OCI-LY1 (cell line): ENCODE results near the gene PDE11A.
"Not testable (repeated sequence)": the region's sequence is repeated elsewhere in the genome, so short reads cannot be mapped to it uniquely, and the experiment has no call there.

Source experiments
- H2AFZ ChIP-seq: fragments of 200-600 bp; sonication (generic), shearing (Covaris generic); 2 replicates; pipeline ENCODE4 v1.6.0; 2014; ENCODE audit warnings: antibody characterized with exemption, mild to moderate bottlenecking, low read length
- H3F3A ChIP-seq: fragments of 200-600 bp; sonication (generic), shearing (Covaris generic); 2 replicates; pipeline ENCODE4 v1.6.0; 2014; ENCODE audit warnings: mild to moderate bottlenecking, antibody characterized with exemption, low read length, moderate library complexity; ENCODE audit not compliant: insufficient read depth
- H3K27ac ChIP-seq: fragments of 200-600 bp; sonication (generic); 2 replicates; pipeline ENCODE4 v1.5.1; 2014; ENCODE audit warnings: low read length, mixed run types, mild to moderate bottlenecking, low read depth; ENCODE audit not compliant: poor library complexity, severe bottlenecking
- H3K27me3 ChIP-seq: fragments of 200-600 bp; sonication (generic); 2 replicates; pipeline ENCODE4 v1.6.0; 2014; ENCODE audit warnings: antibody characterized with exemption, mild to moderate bottlenecking, low read length, moderate library complexity; ENCODE audit not compliant: insufficient read depth
- H3K36me3 ChIP-seq: fragments of 200-600 bp; sonication (generic); 2 replicates; pipeline ENCODE4 v1.6.1; 2014; ENCODE audit warnings: mild to moderate bottlenecking, antibody characterized with exemption, low read length, moderate library complexity, mixed read lengths; ENCODE audit not compliant: insufficient read depth
- H3K4me1 ChIP-seq: fragments of 200-600 bp; sonication (generic); 2 replicates; pipeline ENCODE4 v1.5.1; 2014; ENCODE audit warnings: mild to moderate bottlenecking, low read length, moderate library complexity; ENCODE audit not compliant: insufficient read depth, severe bottlenecking
- H3K4me2 ChIP-seq: fragments of 200-600 bp; sonication (generic), shearing (Covaris generic); 2 replicates; pipeline ENCODE4 v1.6.1; 2014; ENCODE audit warnings: low read length
- H3K4me3 ChIP-seq: fragments of 200-600 bp; sonication (generic); 2 replicates; pipeline ENCODE4 v1.5.1; 2014; ENCODE audit warnings: low read length, low read depth, mild to moderate bottlenecking, mixed read lengths; ENCODE audit not compliant: poor library complexity, severe bottlenecking
- H3K79me2 ChIP-seq: fragments of 200-600 bp; shearing (Covaris generic); 2 replicates; pipeline ENCODE4 v1.6.1; 2016; ENCODE audit warnings: mixed run types, low read length, mixed read lengths; ENCODE audit not compliant: insufficient read depth
- H3K9ac ChIP-seq: fragments of 200-600 bp; sonication (generic), shearing (Covaris generic); 2 replicates; pipeline ENCODE4 v1.6.1; 2014; ENCODE audit warnings: mild to moderate bottlenecking, low read length, mixed read lengths
- H3K9me2 ChIP-seq: fragments of 200-600 bp; sonication (generic), shearing (Covaris generic); 2 replicates; pipeline ENCODE4 v1.6.1; 2014; ENCODE audit warnings: low read depth, mild to moderate bottlenecking, low read length, mixed read lengths
- H3K9me3 ChIP-seq: fragments of 200-600 bp; shearing (Covaris generic); 2 replicates; pipeline ENCODE4 v1.6.1; 2014; ENCODE audit warnings: low read length, mixed read lengths
- H4K20me1 ChIP-seq: fragments of 200-600 bp; sonication (generic), shearing (Covaris generic); 2 replicates; pipeline ENCODE4 v1.6.0; 2016; ENCODE audit warnings: mild to moderate bottlenecking, low read length; ENCODE audit not compliant: insufficient read depth
- EZH2 ChIP-seq: fragments of 200-600 bp; sonication (generic), shearing (Covaris generic); IDR thresholded peaks from 2 replicates; pipeline ENCODE4 v1.8.0; 2017; ENCODE audit warnings: borderline replicate concordance, mixed run types, mild to moderate bottlenecking, antibody characterized with exemption, low read length, moderate library complexity, mixed read lengths
- TF ChIP-seq, protein P1 (sequence below): fragments of 200-600 bp; sonication (generic), shearing (Covaris generic); IDR thresholded peaks from 2 replicates; pipeline ENCODE4 v1.5.1; 2017; ENCODE audit warnings: mild to moderate bottlenecking, antibody characterized with exemption, low read length, moderate library complexity, mixed read lengths

Gene PDE11A

DNA sequence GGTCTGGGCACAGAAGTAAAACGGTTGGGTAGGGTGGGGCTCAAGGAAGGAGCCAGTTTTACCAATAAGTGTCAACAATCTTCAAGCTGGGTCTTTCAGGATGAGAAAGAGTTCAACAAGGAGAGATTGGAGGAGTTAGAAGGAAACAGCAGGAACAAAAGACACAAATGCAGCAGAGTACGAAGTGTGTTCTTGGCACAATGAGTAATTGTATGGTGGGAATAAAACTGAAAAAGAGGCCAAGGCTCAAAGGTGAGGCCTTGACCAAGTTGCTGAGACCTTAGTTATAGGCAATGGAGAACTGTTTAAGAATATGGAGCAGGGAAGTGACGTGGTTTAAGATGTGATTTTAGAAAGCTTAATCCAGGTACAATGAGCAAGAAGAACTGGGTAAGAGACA is 230.3 kb downstream of the PDE11A start:
- Histone ChIP-seq H3K4me2 (no peak overlapping the region), H2AFZ (no peak overlapping the region), H4K20me1 (no peaks in the 10 kb centered on the region), H3K4me1 (no peaks in the 10 kb centered on the region), H3K27ac (no peak overlapping the region), H3F3A (no peaks in the 10 kb centered on the region), H3K9me3 (peaks cover 6% of the 10 kb centered on the region; the same call in 1 of the 2 replicates), H3K36me3 (no peaks in the 10 kb centered on the region), H3K9ac (no peak overlapping the region), H3K9me2 (no peaks in the 10 kb centered on the region), H3K27me3 (no peaks in the 10 kb centered on the region), H3K79me2 (no peaks in the 10 kb centered on the region), H3K4me3 (no peak overlapping the region)
- no peak for TF ChIP-seq EZH2
- TF ChIP-seq, protein P1, sequence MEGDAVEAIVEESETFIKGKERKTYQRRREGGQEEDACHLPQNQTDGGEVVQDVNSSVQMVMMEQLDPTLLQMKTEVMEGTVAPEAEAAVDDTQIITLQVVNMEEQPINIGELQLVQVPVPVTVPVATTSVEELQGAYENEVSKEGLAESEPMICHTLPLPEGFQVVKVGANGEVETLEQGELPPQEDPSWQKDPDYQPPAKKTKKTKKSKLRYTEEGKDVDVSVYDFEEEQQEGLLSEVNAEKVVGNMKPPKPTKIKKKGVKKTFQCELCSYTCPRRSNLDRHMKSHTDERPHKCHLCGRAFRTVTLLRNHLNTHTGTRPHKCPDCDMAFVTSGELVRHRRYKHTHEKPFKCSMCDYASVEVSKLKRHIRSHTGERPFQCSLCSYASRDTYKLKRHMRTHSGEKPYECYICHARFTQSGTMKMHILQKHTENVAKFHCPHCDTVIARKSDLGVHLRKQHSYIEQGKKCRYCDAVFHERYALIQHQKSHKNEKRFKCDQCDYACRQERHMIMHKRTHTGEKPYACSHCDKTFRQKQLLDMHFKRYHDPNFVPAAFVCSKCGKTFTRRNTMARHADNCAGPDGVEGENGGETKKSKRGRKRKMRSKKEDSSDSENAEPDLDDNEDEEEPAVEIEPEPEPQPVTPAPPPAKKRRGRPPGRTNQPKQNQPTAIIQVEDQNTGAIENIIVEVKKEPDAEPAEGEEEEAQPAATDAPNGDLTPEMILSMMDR, result no peak

DNA sequence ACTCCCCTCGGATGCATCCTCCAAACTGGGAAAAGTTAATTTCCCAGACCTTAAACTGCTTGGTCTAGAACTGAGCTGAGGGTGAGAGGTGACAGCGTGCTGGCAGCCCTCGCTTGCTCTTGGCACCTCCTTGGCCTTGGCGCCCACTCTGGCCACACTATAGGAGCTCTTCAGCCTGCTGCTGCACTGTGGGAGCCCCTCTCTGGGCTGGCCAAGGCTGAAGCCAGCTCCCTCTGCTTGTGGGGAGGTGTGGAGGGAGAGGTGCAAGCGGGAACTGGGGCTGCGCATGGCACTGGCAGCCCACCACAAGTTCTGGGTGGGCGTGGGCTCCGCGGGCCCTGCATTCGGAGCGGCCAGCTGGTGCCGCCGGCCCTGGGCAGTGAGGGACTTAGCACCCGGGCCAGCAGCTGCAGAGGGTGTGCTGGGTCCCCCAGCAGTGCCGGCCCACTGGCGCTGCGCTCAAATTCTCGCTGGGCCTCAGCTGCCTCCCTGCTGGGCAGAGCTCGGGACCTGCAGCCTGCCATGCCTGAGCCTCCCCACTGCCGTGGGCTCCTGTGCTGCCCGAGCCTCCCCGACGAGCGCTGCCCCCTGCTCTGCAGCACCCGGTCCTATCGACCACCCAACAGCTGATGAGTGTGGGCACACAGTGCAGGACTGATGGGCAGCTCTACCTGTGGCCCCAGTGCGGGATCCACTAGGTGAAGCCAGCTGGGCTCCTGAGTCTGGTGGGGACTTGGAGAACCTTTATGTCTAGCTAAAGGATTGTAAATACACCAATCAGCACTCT is 237.0 kb downstream of the PDE11A start:
- H2AFZ ChIP-seq, H3K9me3 ChIP-seq, H3K4me3 ChIP-seq, H3K27me3 ChIP-seq, H3F3A ChIP-seq, H3K27ac ChIP-seq, H3K9me2 ChIP-seq, H4K20me1 ChIP-seq, H3K36me3 ChIP-seq, H3K9ac ChIP-seq, H3K4me1 ChIP-seq, H3K79me2 ChIP-seq, H3K4me2 ChIP-seq: not testable (repeated sequence)

DNA sequence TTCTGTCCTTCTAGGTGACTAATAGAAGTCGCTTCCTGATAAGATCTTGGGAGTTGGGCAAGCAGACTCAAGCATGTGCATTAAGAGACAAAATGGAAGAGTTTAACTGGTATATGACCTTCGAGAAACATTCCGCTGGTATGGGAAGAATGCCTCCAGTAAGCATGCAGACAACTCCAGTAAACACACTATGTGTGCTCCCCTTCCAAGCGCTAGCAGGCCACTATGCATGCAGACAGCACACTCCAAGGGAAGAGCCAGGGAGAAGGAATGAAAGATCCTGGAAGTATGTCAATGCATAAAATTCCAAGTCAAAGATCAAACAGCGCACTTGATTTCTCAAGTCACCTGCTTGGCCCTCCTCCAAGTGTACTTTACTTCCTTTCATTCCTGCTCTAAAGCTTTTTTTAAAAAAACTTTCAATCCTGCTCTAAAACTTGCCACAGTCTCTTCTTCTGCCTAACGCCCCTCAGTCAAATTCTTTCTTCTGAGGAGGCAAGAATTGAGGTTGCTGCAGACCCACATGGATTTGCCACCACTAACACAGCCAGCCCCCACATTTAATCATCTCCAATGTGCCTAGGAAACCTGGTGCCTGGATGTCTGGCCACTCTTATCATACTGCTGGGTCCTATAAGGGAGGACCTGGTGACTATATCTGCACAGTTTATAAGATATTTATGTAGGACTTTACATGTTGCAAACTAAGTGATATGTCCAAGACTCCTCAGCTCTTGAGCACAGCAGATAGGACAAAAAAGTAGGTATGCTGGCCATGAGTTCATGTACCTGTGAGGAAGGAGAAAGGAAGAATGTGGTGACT is 239.8 kb downstream of the PDE11A start:
- H3K9me3 ChIP-seq, result peaks cover 3% of the 10 kb centered on the region; the same call in 1 of the 2 replicates
- no peak overlapping the region for H3K4me3 ChIP-seq
- H3K4me2 ChIP-seq, result no peak overlapping the region
- no peaks in the 10 kb centered on the region for H3K36me3 ChIP-seq
- H3K9ac ChIP-seq, result no peak overlapping the region
- no peaks in the 10 kb centered on the region for H3F3A ChIP-seq
- H3K27ac ChIP-seq, result no peak overlapping the region
- no peaks in the 10 kb centered on the region for H3K9me2 ChIP-seq
- H3K79me2 ChIP-seq, result no peaks in the 10 kb centered on the region
- no peak overlapping the region for H2AFZ ChIP-seq
- no peaks in the 10 kb centered on the region for H3K27me3 ChIP-seq
- no peaks in the 10 kb centered on the region for H3K4me1 ChIP-seq
- no peaks in the 10 kb centered on the region for H4K20me1 ChIP-seq
- no peak for TF ChIP-seq EZH2
- TF ChIP-seq, protein P1, result no peak
